Measurements from ENCODE around the gene TSPAN33. TPM values are rescaled to one million over a fixed set of nuclear protein-coding genes. Genes with fewer than 3 reads are reported as not detected.
"Not testable (repeated sequence)": the region's sequence is repeated elsewhere in the genome, so short reads cannot be mapped to it uniquely, and the experiment has no call there.

The TSPAN33 gene
- total and polyA plus RNA-seq, 2 of the 13 experiments (the other 11 are each of a cell fraction or from before 2014, with no cell fraction given) = 15.3 to 16.5 TPM

DNA sequence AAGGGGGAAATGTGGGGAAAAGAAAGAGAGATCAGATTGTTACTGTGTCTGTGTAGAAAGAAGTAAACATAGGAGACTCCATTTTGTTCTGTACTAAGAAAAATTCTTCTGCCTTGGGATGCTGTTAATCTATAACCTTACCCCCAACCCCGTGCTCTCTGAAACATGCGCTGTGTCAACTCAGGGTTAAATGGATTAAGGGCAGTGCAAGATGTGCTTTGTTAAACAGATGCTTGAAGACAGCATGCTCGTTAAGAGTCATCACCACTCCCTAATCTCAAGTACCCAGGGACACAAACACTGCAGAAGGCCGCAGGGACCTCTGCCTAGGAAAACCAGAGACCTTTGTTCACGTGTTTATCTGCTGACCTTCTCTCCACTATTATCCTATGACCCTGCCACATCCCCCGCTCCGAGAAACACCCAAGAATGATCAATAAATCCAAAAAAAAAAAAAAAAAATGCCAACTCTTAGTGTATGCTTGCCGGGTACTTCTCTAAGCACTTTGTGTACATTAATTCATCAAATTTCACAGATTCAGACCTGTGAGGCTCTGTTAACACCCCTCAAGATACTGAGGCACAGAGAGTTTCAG is 72.4 kb downstream of the TSPAN33 start:
- in situ Hi-C loops (cut with HindIII; ENCODE audit: extremely low pct_ligation_motif_present, low pct_unique_long_range_greater_than_20kb) = loop anchor here (5.0 kb wide), 1 partner anchor 80 kb away; no protein-coding TSS in a partner anchor
- H2AFZ ChIP-seq (ENCODE audit: low read length); ATAC-seq; H3K27me3 ChIP-seq (ENCODE audit: control insufficient read depth in 1 of 2, insufficient read depth in 2 of 2, low read length in 2 of 2); DNase-seq (ENCODE audit: low spot score); H3K9ac ChIP-seq (ENCODE audit: insufficient read depth, low read depth, low read length); FAIRE-seq; BruUV-seq (replicated peaks); H3K36me3 ChIP-seq (replicated peaks in 1 of 2; ENCODE audit: control insufficient read depth in 1 of 2, insufficient read depth in 2 of 2, low read length in 2 of 2); POLR2A ChIA-PET; H4K20me1 ChIP-seq (ENCODE audit: insufficient read depth, low read length); H3K9me3 ChIP-seq (ENCODE audit: low read length); H3K79me2 ChIP-seq (ENCODE audit: insufficient read depth, low read length); H3K4me3 ChIP-seq (replicated peaks in 1 of 3; ENCODE audit: insufficient read depth in 1 of 3, low read depth in 2 of 3, low read length in 3 of 3); intact Hi-C loops (cut with micrococcal nuclease; ENCODE audit: unreplicated experiment); H3K27ac ChIP-seq (ENCODE audit: extremely low read length, insufficient read depth, low read length); TF ChIP-seq SOX13 (IDR thresholded peaks at IDR 0.05): not testable (repeated sequence)
- WGBS (ENCODE audit: low lambda C conversion rate) = under 1% methylated on average over 8 of the region's 8 CpGs
- Histone ChIP-seq H3K4me1 (ENCODE audit: insufficient read depth, low read length) (peaks cover 29% of the 10 kb centered on the region), H3K4me2 (ENCODE audit: low read depth, low read length) (peak overlapping the region; percentile 49)
- CTCF ChIA-PET (ENCODE audit: low intra/inter-chr PET ratio, low total read pairs) = interaction anchor here (2.0 to 2.8 kb wide), 2 partner anchors 54 to 256 kb away, joined by 12 to 30 read pairs; no protein-coding TSS in a partner anchor
- TF ChIP-seq SOX5 (CRISPR knock-in tag; IDR thresholded peaks at IDR 0.05; ENCODE audit: borderline replicate concordance) = peak; percentile 27; the same call in 1 of the 2 replicates
- TF ChIP-seq, protein P1, sequence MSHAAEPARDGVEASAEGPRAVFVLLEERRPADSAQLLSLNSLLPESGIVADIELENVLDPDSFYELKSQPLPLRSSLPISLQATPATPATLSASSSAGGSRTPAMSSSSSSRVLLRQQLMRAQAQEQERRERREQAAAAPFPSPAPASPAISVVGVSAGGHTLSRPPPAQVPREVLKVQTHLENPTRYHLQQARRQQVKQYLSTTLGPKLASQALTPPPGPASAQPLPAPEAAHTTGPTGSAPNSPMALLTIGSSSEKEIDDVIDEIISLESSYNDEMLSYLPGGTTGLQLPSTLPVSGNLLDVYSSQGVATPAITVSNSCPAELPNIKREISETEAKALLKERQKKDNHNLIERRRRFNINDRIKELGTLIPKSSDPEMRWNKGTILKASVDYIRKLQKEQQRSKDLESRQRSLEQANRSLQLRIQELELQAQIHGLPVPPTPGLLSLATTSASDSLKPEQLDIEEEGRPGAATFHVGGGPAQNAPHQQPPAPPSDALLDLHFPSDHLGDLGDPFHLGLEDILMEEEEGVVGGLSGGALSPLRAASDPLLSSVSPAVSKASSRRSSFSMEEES (CRISPR knock-in tag; IDR thresholded peaks at IDR 0.05) = peak; percentile 27; the same call in 1 of the 2 replicates
- 0 out of 2 replicates have a peak, but pooled peaks have one; percentile 26 for TF ChIP-seq KLF12 (CRISPR knock-in tag; IDR thresholded peaks at IDR 0.05; ENCODE audit: borderline replicate concordance)
- 0 out of 2 replicates have a peak, but pooled peaks have one; percentile 25 for TF ChIP-seq ZMYM3 (CRISPR knock-in tag; IDR thresholded peaks at IDR 0.05)
- TF ChIP-seq, protein P2, sequence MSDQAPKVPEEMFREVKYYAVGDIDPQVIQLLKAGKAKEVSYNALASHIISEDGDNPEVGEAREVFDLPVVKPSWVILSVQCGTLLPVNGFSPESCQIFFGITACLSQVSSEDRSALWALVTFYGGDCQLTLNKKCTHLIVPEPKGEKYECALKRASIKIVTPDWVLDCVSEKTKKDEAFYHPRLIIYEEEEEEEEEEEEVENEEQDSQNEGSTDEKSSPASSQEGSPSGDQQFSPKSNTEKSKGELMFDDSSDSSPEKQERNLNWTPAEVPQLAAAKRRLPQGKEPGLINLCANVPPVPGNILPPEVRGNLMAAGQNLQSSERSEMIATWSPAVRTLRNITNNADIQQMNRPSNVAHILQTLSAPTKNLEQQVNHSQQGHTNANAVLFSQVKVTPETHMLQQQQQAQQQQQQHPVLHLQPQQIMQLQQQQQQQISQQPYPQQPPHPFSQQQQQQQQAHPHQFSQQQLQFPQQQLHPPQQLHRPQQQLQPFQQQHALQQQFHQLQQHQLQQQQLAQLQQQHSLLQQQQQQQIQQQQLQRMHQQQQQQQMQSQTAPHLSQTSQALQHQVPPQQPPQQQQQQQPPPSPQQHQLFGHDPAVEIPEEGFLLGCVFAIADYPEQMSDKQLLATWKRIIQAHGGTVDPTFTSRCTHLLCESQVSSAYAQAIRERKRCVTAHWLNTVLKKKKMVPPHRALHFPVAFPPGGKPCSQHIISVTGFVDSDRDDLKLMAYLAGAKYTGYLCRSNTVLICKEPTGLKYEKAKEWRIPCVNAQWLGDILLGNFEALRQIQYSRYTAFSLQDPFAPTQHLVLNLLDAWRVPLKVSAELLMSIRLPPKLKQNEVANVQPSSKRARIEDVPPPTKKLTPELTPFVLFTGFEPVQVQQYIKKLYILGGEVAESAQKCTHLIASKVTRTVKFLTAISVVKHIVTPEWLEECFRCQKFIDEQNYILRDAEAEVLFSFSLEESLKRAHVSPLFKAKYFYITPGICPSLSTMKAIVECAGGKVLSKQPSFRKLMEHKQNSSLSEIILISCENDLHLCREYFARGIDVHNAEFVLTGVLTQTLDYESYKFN (CRISPR knock-in tag; conservative IDR thresholded peaks at IDR 0.05) = peak; percentile 53; the same call in 1 of the 2 replicates
- peak; percentile 72 for TF ChIP-seq GATAD2A (CRISPR knock-in tag; IDR thresholded peaks at IDR 0.05)
- TF ChIP-seq, protein P3, sequence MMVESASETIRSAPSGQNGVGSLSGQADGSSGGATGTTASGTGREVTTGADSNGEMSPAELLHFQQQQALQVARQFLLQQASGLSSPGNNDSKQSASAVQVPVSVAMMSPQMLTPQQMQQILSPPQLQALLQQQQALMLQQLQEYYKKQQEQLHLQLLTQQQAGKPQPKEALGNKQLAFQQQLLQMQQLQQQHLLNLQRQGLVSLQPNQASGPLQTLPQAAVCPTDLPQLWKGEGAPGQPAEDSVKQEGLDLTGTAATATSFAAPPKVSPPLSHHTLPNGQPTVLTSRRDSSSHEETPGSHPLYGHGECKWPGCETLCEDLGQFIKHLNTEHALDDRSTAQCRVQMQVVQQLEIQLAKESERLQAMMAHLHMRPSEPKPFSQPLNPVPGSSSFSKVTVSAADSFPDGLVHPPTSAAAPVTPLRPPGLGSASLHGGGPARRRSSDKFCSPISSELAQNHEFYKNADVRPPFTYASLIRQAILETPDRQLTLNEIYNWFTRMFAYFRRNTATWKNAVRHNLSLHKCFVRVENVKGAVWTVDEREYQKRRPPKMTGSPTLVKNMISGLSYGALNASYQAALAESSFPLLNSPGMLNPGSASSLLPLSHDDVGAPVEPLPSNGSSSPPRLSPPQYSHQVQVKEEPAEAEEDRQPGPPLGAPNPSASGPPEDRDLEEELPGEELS (CRISPR knock-in tag; IDR thresholded peaks at IDR 0.05) = peak; percentile 35; the same call in 1 of the 2 replicates
- peak in 1 of 2 experiments; percentile 57; a peak in 2 of 4 replicates for TF ChIP-seq SOX13 (CRISPR knock-in tag; conservative IDR thresholded peaks at IDR 0.05 in 1 of 2, IDR thresholded peaks at IDR 0.05 in 1 of 2)
- TF ChIP-seq, protein P4, sequence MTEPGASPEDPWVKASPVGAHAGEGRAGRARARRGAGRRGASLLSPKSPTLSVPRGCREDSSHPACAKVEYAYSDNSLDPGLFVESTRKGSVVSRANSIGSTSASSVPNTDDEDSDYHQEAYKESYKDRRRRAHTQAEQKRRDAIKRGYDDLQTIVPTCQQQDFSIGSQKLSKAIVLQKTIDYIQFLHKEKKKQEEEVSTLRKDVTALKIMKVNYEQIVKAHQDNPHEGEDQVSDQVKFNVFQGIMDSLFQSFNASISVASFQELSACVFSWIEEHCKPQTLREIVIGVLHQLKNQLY (CRISPR knock-in tag; IDR thresholded peaks at IDR 0.05) = 0 out of 2 replicates have a peak, but pooled peaks have one; percentile 63
- TF ChIP-seq MIXL1 (CRISPR knock-in tag; IDR thresholded peaks at IDR 0.05) = peak; percentile 63; the same call in 1 of the 2 replicates
- 0 out of 2 replicates have a peak, but pooled peaks have one; percentile 29 for TF ChIP-seq FOXJ3 (CRISPR knock-in tag; IDR thresholded peaks at IDR 0.05; ENCODE audit: borderline replicate concordance)
- TF ChIP-seq ONECUT2 (CRISPR knock-in tag; IDR thresholded peaks at IDR 0.05) = peak; percentile 60; the same call in 1 of the 2 replicates
- TF ChIP-seq HOXA3 (CRISPR knock-in tag; IDR thresholded peaks at IDR 0.05) = peak; percentile 47; the same call in 1 of the 2 replicates

Data from HepG2 (cell line).